Astrocyte of the spinal cord (primary cell): ENCODE data around the gene KRT75.

Source experiments
- DNase-seq: peaks from one replicate; pipeline ENCODE4 v3.0.0; 2011; ENCODE audit warnings: low read depth, low spot score
- H3K4me3 ChIP-seq: 2 replicates; pipeline ENCODE4 v1.5.1; 2011; ENCODE audit warnings: low read depth, mild to moderate bottlenecking, low read length, moderate library complexity
- in situ Hi-C: cut with HindIII; loops from 2 replicates; pipeline ENCODE4 v1.10.0; 2017; ENCODE audit warnings: low sequenced_read_pairs
- TF ChIP-seq, protein P1 (sequence below): IDR thresholded peaks from 2 replicates; pipeline ENCODE4 v1.5.1; 2012; ENCODE audit warnings: low read depth, mild to moderate bottlenecking, low read length, inconsistent platforms

Gene KRT75

GRCh38 chr12:52399756-52400155 lies 34.4 kb downstream of the KRT75 start:
- DNase-seq: no peak
- TF ChIP-seq, protein P1, sequence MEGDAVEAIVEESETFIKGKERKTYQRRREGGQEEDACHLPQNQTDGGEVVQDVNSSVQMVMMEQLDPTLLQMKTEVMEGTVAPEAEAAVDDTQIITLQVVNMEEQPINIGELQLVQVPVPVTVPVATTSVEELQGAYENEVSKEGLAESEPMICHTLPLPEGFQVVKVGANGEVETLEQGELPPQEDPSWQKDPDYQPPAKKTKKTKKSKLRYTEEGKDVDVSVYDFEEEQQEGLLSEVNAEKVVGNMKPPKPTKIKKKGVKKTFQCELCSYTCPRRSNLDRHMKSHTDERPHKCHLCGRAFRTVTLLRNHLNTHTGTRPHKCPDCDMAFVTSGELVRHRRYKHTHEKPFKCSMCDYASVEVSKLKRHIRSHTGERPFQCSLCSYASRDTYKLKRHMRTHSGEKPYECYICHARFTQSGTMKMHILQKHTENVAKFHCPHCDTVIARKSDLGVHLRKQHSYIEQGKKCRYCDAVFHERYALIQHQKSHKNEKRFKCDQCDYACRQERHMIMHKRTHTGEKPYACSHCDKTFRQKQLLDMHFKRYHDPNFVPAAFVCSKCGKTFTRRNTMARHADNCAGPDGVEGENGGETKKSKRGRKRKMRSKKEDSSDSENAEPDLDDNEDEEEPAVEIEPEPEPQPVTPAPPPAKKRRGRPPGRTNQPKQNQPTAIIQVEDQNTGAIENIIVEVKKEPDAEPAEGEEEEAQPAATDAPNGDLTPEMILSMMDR: no peak
- in situ Hi-C loops: no loop called here
- H3K4me3 ChIP-seq: no peak overlapping the region

DNA sequence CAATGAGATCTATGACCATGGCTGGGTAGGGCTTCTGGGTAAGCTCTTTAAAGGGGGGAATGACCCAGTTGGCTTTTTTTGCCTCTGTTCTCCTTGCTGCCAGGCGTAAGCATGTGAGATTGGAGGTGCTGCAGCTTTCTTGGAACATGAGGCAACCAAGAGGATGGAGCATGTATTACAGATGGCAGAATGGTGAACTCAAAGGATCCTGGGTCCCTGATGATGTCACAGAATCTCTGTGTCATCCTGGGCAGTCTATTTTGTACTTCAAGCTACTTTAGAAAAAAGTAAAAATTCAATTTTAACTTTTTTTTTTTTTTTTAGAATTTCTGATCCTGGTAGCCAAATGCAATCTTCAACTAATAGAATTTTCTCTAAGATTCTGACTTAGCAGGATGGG lies 36.0 kb downstream of the KRT75 start:
- in situ Hi-C loops: no loop called here
- no peak overlapping the region for H3K4me3 ChIP-seq
- TF ChIP-seq, protein P1: no peak
- no peak for DNase-seq

GRCh38 chr12:52396656-52397055 lies 37.5 kb downstream of the KRT75 start:
- in situ Hi-C loops: no loop called here
- no peak for DNase-seq
- H3K4me3 ChIP-seq: no peak overlapping the region
- TF ChIP-seq, protein P1: no peak

DNA sequence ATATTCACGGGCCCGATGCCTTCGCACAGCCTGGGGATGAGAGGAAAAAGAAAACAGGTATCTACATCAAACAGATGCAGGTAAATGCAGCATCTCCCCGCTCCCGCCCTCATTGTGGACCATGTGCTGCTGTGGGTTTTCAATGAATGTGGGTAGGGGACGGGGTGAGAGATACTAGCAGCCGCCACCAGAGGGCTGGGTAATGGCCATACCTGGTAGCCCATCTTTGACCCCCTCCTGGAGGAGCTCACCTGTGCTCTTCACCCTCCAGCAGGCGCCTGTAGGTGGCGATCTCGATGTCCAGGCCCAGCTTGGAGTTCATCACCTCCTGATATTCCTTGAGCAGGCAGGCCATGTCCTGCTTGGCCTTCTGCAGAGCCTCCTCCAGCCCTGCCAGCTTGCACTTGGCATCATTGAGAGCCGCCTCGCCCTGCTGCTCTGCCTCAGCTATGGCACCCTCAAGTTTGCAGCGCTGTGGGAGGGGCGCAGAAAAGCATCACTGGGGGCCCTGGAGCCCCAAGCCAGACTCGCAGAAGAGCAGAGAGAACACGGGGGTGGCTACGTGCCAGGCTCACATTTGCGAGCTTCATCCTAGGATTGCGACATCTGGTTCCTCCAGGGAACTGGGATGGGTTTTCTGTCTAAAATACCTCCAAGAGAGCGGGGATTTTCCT lies 38.3 kb downstream of the KRT75 start:
- no peak for DNase-seq
- TF ChIP-seq, protein P1: peak; percentile 23
- H3K4me3 ChIP-seq: no peak overlapping the region
- in situ Hi-C loops: no loop called here

DNA sequence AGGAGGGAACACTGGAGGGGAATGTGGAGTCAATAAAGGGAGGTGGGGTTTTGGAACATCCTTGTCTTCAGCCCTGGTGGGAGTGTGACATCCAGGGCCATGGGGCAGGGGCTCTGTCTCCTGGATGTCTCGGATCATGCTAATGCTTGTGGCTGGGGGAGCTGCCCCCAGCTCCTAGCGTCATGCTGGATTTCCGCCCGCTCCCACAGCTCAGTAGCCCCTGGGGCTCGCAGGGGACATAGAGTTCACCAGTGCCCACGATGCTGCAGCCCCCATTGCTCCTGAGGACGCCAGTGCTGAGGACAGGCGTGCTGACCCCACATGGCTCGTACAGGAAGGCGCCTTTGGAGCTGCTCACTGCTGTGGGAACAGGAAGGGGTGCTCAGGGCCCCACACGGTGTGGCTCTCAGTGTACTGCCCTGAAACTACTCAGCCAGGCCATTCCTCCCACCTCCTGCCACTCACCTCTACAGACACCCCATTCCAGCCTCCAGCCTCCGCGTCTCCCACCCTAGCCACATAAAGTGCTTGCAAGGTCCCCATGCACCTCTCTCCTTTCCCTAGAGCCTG lies 39.2 kb downstream of the KRT75 start:
- TF ChIP-seq, protein P1: no peak
- in situ Hi-C loops: no loop called here
- DNase-seq: no peak
- no peak overlapping the region for H3K4me3 ChIP-seq

GRCh38 chr12:52392465-52393007 lies 41.6 kb downstream of the KRT75 start:
- in situ Hi-C loops: no loop called here
- no peak for DNase-seq
- TF ChIP-seq, protein P1: no peak
- H3K4me3 ChIP-seq: no peak overlapping the region
